NCI-H226 (cell line): ENCODE results near the gene UBASH3A.

Experiments used
- DNase-seq: peaks from one replicate; pipeline ENCODE4 v3.0.0-alpha.2; 2015

Gene UBASH3A

DNA sequence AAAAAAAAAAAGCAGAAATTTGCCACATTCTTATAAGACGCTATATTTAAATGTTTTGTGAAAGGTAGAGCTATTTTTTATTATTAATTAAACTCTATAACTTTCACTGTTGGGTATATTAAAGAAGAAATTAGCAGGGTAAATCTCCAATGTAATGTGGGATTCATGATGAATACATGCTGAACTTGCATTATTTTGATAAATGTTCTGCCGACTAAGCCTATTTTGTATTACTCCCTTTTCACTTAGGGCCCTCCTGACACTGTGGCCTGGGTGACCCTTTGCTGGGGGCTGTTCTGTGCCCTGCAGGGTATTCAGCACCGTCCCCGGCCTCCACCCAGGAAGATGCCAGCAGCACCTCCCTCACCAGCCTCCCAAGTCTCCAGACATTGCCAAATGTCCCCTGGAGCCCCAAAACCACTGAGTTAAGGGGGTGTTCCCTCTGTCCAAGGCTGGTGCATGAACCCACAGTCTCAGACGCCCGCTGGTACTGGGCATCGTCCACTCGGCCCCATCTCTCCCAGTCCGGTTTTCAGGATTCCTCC is 69.9 kb downstream of the UBASH3A start:
- no peak for DNase-seq

DNA sequence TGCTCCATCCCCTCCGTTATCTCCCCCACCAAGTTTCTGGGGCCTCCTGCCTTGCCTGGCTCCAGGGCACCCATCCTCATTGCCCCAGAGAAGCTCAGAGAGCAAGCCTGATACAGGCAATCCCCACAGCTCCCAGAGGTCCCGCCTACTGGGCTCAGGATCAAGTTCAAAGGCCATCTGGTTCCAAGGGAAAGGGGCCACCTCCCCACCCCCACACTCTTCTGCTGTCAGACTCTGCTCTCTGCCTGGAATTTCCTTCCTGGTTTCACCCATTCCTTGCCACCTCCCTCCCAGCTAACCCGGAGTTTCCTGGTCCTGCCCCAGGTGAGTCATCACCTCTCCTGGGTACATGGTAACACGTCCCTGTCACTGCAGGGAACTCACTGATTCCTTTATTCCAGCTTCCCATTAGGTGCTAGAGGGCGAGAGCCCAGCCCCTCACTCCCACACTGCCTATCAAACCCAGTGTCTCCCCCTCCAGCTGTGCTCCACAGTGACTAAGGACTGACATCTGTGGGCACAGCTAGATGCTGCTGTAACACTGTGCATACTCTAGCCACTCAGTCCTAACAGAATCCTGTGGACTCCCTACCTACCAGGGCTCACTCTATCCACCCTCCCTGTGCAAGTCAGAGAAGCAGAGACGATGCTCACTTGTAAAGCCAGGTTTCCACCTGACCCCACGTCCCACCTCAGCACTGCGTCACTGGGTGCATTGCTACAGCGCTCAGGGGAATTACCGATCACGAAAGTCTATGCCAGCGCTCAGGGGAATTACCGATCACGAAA is 70.5 kb downstream of the UBASH3A start:
- DNase-seq, result peak; percentile 50

- peak; percentile 41 for DNase-seq
These were observed 71.3 kb downstream of the UBASH3A start for GRCh38 chr21:42475036-42475435.

DNA sequence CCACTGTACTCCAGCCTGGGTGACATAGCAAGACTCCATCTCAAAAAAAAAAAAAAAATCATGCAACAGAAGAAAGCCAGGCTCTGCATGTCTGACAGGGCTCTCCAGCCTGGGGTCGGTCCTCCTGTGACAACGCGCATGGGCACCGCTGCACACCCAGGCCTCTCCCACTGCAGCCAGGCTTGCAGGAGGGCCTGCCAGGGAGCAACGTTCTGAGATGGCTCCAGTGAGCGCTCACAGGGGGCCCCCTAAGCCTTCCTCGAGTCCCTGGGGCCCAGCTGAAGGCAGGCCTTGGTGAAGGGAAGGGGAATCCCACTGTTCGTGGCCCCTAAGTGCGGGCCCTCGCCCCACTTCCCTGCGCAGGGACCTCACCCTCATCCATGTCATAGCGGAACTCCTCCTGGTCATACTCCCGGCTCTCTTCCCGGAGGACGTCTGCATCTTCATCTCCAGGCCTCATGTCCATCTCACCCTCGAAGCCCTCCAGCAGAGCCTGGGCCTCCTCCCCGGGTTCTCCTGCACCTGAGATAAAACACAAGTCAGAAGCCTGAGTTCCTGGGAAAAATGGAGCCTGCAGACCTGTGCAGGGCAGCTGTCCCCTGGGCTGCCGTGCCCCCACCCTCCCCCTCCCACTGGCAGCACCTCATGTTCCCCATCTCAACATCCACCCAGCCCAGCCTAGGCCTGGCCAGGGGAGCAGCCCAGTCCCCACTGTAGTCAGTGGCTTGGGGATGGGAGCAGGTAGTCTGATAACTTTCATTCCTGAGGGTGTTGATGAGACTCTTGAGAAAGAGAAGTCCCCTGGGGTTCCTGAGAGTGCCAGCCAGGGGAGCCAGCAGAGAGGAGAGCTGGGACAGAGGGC is 72.1 kb downstream of the UBASH3A start:
- DNase-seq, result no peak

GRCh38 chr21:42476388-42477331 is 73.0 kb downstream of the UBASH3A start:
- DNase-seq, result no peak

- DNase-seq, result no peak
These were observed 74.8 kb downstream of the UBASH3A start for GRCh38 chr21:42478504-42478903.

DNA sequence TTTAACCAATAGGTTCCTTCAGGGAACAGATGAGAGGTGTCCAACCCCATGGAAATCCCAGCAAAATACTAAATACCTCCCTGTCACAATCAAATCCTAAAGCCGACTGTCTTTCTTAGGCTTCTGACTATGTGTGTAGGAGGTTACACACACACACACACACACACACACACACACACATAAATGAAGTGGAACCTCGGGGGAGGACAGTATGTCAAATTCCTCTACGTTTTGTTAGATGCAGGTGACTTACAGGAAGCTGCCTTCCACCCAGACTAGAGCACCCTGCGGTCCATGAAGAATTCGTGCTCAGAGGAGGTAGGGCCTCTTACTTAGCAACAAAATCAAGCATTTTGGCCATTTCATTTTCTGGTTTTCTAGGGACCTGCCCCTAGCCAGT is 75.9 kb downstream of the UBASH3A start:
- no peak for DNase-seq

DNA sequence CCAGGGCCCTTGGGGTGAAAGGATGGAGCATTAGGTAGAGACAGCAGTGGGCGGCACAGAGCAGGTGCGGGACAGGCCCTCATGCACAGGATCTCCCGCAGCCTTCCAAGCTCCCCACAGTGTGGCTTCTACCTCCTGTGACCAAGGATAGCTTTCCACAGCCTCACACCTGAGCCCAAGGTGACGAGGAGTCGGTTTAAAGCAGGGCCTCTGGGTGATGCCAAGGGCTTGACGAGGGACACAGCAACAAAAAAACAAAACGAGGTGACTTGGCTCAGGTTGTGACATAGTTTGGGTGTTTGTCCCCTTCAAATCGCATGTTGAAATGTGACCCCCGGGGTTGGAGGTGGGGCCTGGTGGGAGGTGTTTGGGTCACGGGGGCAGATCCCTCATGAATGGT is 77.0 kb downstream of the UBASH3A start:
- DNase-seq, result no peak

DNA sequence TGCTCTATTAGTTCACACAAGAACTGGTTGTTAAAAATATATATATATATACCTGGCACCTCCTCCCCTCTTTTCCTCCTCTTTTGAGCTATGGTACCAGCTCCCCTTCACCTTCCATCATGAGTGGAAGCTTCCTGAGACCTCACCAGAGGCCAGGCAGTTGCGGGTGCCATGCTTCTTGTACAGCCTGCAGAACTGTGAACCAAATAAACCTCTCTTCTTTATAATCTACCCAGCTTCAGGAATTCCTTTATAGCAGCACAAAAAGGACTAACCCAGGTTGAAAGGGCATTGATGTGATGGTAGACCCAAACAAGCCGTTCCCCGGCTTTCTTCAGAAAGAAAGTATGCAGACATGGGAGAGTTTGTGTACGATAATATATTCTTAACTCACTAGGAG is 77.5 kb downstream of the UBASH3A start:
- no peak for DNase-seq

DNA sequence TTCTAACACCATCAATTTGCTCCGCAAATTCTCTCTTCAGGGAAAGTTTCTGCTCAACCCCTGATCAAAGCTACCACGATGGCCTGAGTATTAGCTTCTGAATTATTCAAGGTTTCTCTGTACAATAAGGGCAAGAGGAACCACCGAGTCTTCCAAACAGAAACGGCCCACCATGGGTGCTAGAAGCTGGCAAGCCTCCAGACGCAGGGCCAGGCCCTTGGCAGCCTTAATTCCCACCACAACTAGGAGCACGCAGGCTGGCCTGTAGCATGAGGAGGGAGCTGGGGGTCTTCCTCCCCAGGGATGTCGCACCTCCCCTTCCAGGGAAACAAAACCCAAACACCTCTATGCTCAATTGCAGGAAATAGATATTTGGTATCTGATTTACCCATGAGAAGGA is 81.3 kb downstream of the UBASH3A start:
- no peak for DNase-seq

DNA sequence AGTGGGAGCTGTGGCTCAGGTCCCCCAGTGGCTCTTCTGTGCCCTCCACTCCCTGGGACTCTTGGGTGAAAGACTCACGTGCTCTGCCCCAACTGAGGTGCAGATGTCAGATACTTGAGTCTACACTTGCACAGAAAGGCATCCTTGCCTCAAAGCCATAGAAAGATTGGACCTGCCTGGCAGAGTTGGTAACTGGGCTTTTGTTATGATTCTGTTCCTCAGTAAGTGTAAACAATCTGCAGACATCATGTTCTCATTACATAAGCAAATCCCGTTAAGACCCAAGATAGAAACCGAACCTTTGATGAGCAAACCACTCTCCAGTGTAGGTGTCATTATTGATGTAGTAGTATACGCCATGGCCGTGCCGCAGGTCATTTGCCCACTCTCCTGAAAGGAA is 82.4 kb downstream of the UBASH3A start:
- no peak for DNase-seq

DNA sequence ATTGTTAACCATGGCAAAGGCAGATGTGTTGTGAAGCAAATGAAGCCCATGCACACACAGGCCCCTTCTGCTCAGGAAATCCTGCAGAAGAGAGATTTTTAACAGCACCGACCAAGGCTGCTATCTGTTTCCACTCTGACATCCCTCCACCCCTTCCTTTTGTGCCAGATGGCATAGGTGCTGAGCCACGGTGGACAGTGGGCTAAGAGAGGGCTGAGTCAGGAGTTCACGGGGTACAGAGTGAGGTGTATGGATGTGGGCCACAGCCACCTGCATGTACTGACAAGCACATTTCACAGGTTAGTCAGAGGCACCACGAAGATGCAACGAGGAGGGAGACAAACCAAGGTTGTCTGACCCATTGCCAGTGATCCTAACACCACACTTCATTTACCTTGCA is 82.8 kb downstream of the UBASH3A start:
- no peak for DNase-seq

GRCh38 chr21:42489006-42489563 is 85.4 kb downstream of the UBASH3A start:
- no peak for DNase-seq

- DNase-seq, result no peak
These were observed 86.3 kb downstream of the UBASH3A start for GRCh38 chr21:42489991-42490390.

DNA sequence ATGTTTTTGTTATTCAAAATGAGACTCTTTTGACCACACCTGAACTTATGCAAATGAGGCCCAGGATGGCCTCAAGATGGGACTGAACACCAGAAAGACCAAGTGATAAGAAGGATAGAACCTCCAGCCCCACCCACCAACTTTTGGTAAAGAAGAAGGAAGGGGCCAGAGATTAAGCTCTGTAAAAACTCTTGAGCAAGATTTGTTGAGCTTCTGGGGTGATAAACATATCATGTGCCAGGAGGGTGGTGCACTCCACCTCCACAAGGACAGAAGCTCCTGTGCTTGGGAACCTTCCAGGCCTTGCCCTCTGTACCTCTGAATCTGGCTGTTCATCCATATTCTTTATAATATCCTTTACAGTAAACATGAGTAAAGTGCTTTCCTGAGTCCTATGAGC is 87.0 kb downstream of the UBASH3A start:
- no peak for DNase-seq

DNA sequence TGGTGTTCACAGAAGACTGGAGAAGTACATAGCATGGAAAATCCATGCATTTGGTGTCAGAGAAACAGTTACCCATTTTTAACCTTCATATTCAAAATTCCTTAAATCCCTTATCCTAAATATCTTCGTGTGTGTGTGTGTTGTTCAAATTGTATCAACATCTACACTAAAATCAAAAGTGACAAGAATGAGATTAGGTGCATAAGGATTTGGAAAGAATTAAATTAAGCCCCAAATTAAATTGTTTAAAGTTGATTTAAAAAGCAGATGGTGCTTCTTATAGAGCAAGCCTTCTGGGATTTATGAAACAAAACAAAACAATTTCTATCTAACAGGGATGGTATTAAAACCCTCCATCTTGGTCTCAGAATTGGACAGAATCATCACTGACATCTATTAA is 87.6 kb downstream of the UBASH3A start:
- no peak for DNase-seq

- no peak for DNase-seq
These were observed 88.5 kb downstream of the UBASH3A start for GRCh38 chr21:42492201-42492600.

GRCh38 chr21:42493109-42494060 is 89.7 kb downstream of the UBASH3A start:
- no peak for DNase-seq

GRCh38 chr21:42495027-42495426 is 91.3 kb downstream of the UBASH3A start:
- DNase-seq, result no peak

GRCh38 chr21:42495765-42496119 is 92.0 kb downstream of the UBASH3A start:
- no peak for DNase-seq

GRCh38 chr21:42496120-42496838 is 92.6 kb downstream of the UBASH3A start, which contains the start of gene RSPH1:
TSS of gene RSPH1 (minus strand) at chr21:42496224. CDS start at chr21:42496186, 38 bp downstream.
- peak; percentile 96 for DNase-seq
